HEK293 (cell line): ENCODE measurements around the gene LY6G5B.

Experiments used
- CTCF ChIP-seq: fragments of 450-650 bp; formaldehyde crosslinking; IDR thresholded peaks from 2 replicates; pipeline ENCODE4 v1.5.1; 2016; ENCODE audit warnings: missing biosample characterization, missing genetic modification characterization
- PATZ1 ChIP-seq: fragments of 450-650 bp; formaldehyde crosslinking; IDR thresholded peaks from 2 replicates; pipeline ENCODE4 v1.5.1; 2016; ENCODE audit warnings: missing biosample characterization, missing genetic modification characterization
- REST ChIP-seq: fragments of 450-650 bp; formaldehyde crosslinking; IDR thresholded peaks from 2 replicates; pipeline ENCODE4 v1.5.1; 2016; ENCODE audit warnings: missing biosample characterization, missing genetic modification characterization
- YY1 ChIP-seq: fragments of 450-650 bp; formaldehyde crosslinking; IDR thresholded peaks from 2 replicates; pipeline ENCODE4 v1.5.1; 2018; ENCODE audit warnings: missing biosample characterization, missing genetic modification characterization
- ZNF174 ChIP-seq: fragments of 450-650 bp; formaldehyde crosslinking; IDR thresholded peaks from 2 replicates; pipeline ENCODE4 v1.5.0; 2017; ENCODE audit warnings: missing biosample characterization, mild to moderate bottlenecking, missing genetic modification characterization

GRCh38 chr6:31641370-31641769, 28.4 kb upstream of the LY6G5B start:
- no peak for TF ChIP-seq ZNF174
- no peak for TF ChIP-seq CTCF (tag by site-specific recombination)
- TF ChIP-seq REST (tag by site-specific recombination) = no peak
- no peak for TF ChIP-seq PATZ1 (tag by site-specific recombination)
- TF ChIP-seq YY1 = no peak
